Peyer's patch (tissue), 4 donors: ENCODE data around the gene PKMYT1.

Experiments used
- POLR2A ChIP-seq, 2 donors: fragments of 450-650 bp; IDR thresholded peaks; one replicate each; pipeline ENCODE4 v1.5.1; 2017; ENCODE audit warnings: antibody characterized with exemption in 2 of 2, mild to moderate bottlenecking in 2 of 2, moderate library complexity in 2 of 2
- TF ChIP-seq, protein P1 (sequence below), 6 experiments: fragments of 450-650 bp in 4 of 6; fragments of 200-600 bp in 2 of 6; sonication (generic) in 1 of 6; IDR thresholded peaks; one replicate each; pipeline ENCODE4 v1.5.1; 2017 to 2019; ENCODE audit warnings: antibody characterized with exemption in 6 of 6, mild to moderate bottlenecking in 3 of 6, moderate library complexity in 1 of 6

DNA sequence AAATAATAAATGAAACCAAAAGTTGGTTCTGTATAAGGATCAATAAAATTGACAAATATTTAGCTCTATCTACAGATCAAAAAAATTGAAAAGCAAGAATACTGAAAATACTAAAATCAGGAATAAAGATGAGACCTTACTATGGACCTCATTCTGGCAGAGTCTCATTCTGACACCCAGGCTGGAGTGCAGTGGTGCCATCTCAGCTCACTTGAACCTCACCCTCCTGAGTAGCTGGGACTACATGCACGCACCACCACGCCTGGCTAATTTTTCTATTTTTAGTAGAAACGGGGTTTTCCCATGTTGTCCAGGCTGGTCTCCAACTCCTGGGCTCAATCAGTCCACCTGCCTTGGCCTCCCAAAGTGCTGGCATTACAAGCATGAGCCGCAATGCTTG, 38.2 kb downstream of the PKMYT1 start:
- TF ChIP-seq, protein P1, sequence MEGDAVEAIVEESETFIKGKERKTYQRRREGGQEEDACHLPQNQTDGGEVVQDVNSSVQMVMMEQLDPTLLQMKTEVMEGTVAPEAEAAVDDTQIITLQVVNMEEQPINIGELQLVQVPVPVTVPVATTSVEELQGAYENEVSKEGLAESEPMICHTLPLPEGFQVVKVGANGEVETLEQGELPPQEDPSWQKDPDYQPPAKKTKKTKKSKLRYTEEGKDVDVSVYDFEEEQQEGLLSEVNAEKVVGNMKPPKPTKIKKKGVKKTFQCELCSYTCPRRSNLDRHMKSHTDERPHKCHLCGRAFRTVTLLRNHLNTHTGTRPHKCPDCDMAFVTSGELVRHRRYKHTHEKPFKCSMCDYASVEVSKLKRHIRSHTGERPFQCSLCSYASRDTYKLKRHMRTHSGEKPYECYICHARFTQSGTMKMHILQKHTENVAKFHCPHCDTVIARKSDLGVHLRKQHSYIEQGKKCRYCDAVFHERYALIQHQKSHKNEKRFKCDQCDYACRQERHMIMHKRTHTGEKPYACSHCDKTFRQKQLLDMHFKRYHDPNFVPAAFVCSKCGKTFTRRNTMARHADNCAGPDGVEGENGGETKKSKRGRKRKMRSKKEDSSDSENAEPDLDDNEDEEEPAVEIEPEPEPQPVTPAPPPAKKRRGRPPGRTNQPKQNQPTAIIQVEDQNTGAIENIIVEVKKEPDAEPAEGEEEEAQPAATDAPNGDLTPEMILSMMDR (IDR thresholded peaks at IDR 0.05): no peak
- no peak for TF ChIP-seq POLR2A (IDR thresholded peaks at IDR 0.05)
